SU-DHL-6 (cell line): ENCODE measurements around the gene PTGIS.

ENCODE experiments used
- CTCF ChIP-seq: fragments of 200-600 bp; sonication (generic); IDR thresholded peaks from one replicate; pipeline ENCODE4 v1.5.1; 2017; ENCODE audit warnings: antibody characterized with exemption, mild to moderate bottlenecking, low read length, moderate library complexity; ENCODE audit not compliant: insufficient read depth, poor library complexity, severe bottlenecking
- EZH2phosphoT487 ChIP-seq: fragments of 200-600 bp; sonication (generic), shearing (Covaris generic); conservative IDR thresholded peaks from 2 replicates; pipeline ENCODE4 v1.6.1; 2018; ENCODE audit warnings: mild to moderate bottlenecking, antibody characterized with exemption, low read length, moderate library complexity, mixed read lengths

- TF ChIP-seq CTCF (no peak), EZH2phosphoT487 (no peak)
Observed at GRCh38 chr20:49496043-49496442, 71.9 kb downstream of the PTGIS start.
